ENCODE results near the gene LARP4B. TPM values are rescaled to one million over a fixed set of nuclear protein-coding genes. Genes with fewer than 3 reads are reported as not detected.

LARP4B gene
- total RNA-seq, 1 experiment from 2014 or later, result 122 TPM

GRCh38 chr10:947051-947450 is 15.5 kb upstream of the LARP4B start:
- no peak overlapping the region for H3K9ac ChIP-seq (ENCODE audit: low read length)
- H4K20me1 ChIP-seq (ENCODE audit: insufficient read depth), result no peaks in the 10 kb centered on the region
- no TSS peak for BruUV-seq (replicated peaks)
- no peaks in the 10 kb centered on the region for H3K9me2 ChIP-seq (ENCODE audit: insufficient read depth)
- DNase-seq (ENCODE audit: low read depth, low spot score) (no peak), ATAC-seq (no peak)
- ChIA-PET CTCF (no interaction called here), POLR2A (no interaction called here), RAD21 (ENCODE audit: low non-redundant PET in 1 of 2, low total read pairs in 2 of 2, uncharacterized antibody in 2 of 2, unreplicated experiment in 2 of 2) (no interaction called here)
- H3K27ac ChIP-seq (ENCODE audit: low read depth, low read length), result no peak overlapping the region
- H3K4me3 ChIP-seq (replicated peaks in 1 of 2; ENCODE audit: low read depth in 1 of 2, low read length in 2 of 2), result no peak overlapping the region
- TF ChIP-seq EGR1 (IDR thresholded peaks at IDR 0.05; ENCODE audit: low read depth), result no peak
- no peak for TF ChIP-seq ZFX (IDR thresholded peaks at IDR 0.05)
- TF ChIP-seq ATF3 (IDR thresholded peaks at IDR 0.05), result no peak
- TF ChIP-seq MAX (IDR thresholded peaks at IDR 0.05), result no peak
- no peak for TF ChIP-seq YY1 (IDR thresholded peaks at IDR 0.05; ENCODE audit: extremely low read depth, insufficient replicate concordance, low read depth, low read length)
- TF ChIP-seq CEBPB (IDR thresholded peaks at IDR 0.05; ENCODE audit: low read depth), result no peak
- no peak for TF ChIP-seq SRF (IDR thresholded peaks at IDR 0.05; ENCODE audit: low read depth)
- no peak for TF ChIP-seq ZNF274 (IDR thresholded peaks at IDR 0.05; ENCODE audit: low read depth, low read length)
- no peak for TF ChIP-seq EZH2phosphoT487 (IDR thresholded peaks at IDR 0.05; ENCODE audit: borderline replicate concordance)
- no peak for TF ChIP-seq ZBTB33 (IDR thresholded peaks at IDR 0.05; ENCODE audit: extremely low read depth, insufficient replicate concordance, low read length)
- TF ChIP-seq POLR2AphosphoS5 (IDR thresholded peaks at IDR 0.05; ENCODE audit: low read depth, low read length), result no peak
- no peaks in the 10 kb centered on the region for H3K36me3 ChIP-seq (ENCODE audit: control insufficient read depth in 1 of 2, insufficient read depth in 2 of 2, low read length in 2 of 2)
- peaks cover 12% of the 10 kb centered on the region for H3K27me3 ChIP-seq (ENCODE audit: insufficient read depth, low read length)
- intact Hi-C loops (cut with micrococcal nuclease), result no loop called here
- H2AFZ ChIP-seq (ENCODE audit: low read depth, low read length, poor library complexity, severe bottlenecking), result no peak overlapping the region
- no peaks in the 10 kb centered on the region for H3K4me1 ChIP-seq (ENCODE audit: control insufficient read depth in 1 of 2, insufficient read depth in 2 of 2, low read length in 2 of 2)
- no peaks in the 10 kb centered on the region for H3K79me2 ChIP-seq (ENCODE audit: insufficient read depth, low read length)
- no peak overlapping the region for H3K4me2 ChIP-seq (ENCODE audit: low read length)
- no peaks in the 10 kb centered on the region for H3K9me3 ChIP-seq (ENCODE audit: control insufficient read depth in 1 of 2, insufficient read depth in 1 of 2, low read depth in 1 of 2, low read length in 2 of 2)

All from HCT116 (cell line).